HG03045 (cell line): Measurements from ENCODE around the gene IL17REL.

Experiments used
- ATAC-seq: cut with Tn5 transposase; IDR thresholded peaks from one replicate; pipeline ENCODE4 v1.9.1; 2021; ENCODE audit warnings: mild to moderate bottlenecking, moderate library complexity; ENCODE audit not compliant: unreplicated experiment

The IL17REL gene

DNA sequence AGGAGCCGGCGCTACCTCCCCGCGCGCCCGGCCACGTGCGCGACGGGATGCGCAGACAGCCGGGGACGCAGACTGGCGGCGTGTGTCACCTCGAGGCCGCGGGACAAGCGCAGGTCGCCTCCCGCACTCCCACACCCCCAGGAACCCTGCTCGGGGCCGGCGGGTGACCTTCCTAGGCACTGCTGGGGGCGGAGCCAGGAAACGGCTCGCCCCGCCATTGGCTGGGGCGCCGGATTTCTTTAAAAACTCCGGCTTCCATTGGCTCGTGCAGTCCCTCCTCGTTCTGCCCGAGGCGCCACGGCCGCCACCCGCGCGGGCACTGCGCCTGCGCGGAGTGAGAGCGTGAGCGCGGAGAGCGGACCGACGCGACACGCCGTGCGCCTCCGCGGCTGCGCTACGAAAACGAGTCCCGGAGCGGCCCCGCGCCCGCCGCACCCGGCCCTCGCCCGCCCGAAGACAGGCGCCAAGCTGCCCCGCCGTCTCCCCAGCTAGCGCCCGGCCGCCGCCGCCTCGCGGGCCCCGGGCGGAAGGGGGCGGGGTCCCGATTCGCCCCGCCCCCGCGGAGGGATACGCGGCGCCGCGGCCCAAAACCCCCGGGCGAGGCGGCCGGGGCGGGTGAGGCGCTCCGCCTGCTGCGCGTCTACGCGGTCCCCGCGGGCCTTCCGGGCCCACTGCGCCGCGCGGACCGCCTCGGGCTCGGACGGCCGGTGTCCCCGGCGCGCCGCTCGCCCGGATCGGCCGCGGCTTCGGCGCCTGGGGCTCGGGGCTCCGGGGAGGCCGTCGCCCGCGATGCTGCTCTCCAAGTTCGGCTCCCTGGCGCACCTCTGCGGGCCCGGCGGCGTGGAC is 52.2 kb downstream of the IL17REL start, which contains the start of gene PIM3:
TSS of gene PIM3 (plus strand) at position 614 of the 846 bp plus-strand sequence. CDS start at position 790, 176 bp downstream.
- peak; percentile 63 for ATAC-seq

DNA sequence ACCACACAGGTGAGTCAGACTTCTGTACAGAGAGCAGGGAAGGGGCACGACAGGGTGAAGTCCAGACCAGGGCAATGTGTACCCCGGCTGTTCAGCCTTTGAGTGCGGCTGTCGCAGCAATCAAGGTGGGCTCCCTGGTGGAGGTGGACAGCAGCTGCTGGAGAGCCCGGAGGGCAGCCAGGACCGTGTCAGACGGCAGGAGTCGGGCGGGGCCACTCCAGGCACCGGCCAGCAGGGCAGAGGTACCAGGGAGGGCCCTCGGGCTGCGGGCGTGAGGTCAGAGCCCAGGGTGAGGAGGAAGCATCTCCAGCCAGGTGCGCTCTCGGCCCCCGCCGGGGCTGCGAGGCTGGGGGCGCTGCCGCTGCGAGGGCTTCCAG is 52.8 kb downstream of the IL17REL start:
- peak; percentile 9 for ATAC-seq

DNA sequence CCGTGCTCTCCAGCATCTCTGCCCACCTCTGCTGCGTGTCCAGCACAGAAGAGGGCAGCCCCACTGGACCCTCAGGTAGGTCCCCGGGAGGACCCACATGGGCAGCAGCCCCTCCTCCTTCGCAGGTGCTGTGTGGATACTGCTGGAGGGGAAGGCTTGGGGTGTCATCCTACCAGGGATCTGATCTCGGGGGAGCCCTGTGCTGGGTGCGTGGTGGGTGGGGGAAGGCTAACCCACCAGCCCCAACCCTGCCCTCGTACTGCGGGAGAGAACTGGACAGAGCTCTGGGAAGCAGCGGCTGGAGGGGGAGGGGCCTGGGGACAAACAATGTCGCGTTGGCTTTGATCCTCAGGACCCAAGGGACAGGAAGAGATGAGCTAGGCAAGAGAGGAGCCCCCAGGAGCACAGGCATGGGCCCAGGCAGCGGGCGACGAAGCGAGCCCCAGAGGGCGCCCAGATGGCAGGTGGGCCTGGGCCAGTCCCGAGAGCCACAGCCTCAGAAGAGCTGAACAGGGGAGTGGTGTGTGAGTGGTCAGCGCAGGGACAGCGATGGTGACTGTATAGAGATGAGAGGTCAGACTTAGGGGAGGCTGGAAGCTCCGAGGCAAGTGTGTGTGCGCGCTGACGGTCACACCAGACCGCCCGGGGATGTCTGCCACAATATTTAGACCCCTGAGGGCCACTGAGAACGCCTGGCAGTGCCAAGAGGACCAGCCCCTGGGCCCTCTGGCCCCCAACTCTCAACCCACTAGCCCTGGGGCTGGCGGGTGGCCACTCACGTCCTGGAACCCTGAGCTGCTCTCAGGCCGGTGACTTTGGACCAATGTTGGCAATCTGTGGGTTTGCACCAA is 53.4 kb downstream of the IL17REL start:
- no peak for ATAC-seq

DNA sequence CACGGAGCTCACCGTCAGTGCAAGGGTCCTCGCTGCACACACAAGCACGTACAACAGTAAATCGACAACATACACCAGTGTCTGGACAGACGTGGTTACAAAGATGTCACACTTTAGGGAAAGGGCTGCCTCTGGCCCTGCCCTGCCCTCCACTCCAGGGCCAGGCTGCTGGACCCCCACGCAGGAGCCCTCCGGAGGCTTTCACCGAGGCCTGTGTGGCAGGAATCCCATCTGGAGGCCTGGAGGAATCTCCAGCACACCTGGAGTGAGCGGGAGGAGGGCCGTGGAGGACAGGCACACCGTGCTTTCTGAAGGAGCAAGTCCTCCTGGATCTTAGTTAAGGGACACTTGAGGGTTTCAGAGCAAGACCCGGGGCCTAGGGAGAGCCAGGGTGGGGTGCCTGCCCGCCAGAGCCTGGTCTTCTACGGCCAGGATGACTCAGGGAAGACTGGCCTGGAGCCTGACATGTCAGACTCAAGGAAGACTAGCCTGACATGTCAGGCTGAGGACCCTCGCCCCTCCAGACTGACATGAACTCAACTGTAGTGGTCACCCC is 54.1 kb downstream of the IL17REL start:
- no peak for ATAC-seq

DNA sequence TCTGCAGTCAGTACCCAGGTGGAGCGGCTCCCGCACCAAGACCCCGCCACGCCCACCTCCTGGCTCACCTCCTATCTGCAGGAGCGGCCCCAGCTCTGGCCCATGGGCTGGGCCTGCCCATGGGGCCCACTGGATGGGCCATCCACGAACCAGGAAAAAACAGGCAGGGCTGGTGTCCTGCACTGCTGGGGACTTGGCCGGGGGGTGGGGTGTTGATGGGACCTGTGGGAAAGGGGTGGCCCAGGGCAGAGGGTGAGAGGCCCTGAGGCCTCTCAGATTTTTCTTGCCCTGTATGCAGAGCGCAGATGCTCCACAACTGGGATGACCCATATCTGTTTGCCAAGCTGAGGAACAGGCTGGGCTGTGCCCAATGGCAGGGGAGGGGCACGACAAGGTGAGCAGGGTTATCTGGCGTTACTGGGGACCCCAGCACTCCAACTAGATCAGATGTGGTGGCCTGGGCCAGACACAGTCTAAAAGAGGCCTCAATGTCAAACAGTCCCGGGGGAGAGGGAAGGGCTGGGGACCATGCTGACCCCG is 54.7 kb downstream of the IL17REL start:
- ATAC-seq, result no peak

DNA sequence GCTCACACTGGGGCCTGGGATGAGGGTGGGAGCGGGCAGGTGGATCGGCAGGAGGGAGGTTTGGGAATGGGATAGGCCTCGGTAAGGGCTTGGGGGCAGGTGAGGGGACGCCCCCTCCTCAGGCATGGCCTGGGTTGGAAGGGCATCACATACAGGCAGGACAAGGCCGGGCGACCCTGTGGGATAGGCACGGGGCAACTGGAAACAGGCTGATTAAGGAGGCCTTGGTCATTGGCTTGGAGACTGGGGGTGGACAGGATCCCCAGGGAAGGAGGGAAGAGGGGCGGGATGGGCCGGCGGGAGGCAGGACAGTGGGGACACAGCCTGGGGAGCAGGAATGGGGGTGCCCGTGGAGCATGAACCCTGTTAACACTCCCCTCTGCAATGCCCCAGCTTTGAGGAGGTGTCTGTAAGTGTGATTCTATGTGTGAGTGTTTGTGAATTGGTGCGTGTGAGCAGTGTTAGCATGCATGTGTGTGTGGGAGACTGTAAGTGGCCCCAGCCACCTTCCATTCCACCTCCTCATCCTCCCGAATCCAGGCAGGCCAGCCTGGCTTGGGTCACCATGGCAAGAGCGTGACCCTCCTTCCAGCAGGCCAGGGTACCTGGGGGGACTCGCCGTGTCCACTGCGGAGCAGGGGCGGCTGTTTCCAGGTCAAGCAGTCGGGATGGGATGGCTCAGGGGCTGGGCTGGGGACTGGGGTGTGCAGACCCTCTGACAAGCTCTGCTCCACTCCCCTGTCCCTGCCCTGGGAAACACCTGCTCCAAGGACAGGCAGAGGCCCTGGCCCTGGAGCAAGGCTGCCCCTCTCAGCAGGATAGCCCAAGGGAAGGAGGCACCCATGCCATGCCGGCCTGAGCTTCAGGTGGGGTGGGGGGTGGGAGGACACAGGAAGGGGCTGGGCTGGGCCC is 55.4 kb downstream of the IL17REL start:
- no peak for ATAC-seq

DNA sequence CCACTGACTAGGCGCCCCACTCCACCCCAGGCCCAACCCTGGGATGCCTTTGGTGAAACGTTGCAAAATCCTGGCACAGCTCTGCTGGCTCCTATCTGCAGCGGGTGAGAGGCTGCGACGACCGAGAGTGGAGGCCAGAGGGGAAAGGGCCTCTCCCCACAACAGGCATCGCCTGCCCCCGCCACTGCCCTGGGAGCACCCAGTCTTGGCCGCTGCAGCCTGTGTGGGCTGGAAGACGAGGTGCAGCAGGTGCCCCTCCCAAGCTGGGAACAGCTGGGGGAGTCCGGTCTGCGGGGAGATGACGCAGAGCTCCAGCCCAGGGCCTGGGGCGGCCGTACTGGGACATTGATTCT is 56.2 kb downstream of the IL17REL start:
- no peak for ATAC-seq

DNA sequence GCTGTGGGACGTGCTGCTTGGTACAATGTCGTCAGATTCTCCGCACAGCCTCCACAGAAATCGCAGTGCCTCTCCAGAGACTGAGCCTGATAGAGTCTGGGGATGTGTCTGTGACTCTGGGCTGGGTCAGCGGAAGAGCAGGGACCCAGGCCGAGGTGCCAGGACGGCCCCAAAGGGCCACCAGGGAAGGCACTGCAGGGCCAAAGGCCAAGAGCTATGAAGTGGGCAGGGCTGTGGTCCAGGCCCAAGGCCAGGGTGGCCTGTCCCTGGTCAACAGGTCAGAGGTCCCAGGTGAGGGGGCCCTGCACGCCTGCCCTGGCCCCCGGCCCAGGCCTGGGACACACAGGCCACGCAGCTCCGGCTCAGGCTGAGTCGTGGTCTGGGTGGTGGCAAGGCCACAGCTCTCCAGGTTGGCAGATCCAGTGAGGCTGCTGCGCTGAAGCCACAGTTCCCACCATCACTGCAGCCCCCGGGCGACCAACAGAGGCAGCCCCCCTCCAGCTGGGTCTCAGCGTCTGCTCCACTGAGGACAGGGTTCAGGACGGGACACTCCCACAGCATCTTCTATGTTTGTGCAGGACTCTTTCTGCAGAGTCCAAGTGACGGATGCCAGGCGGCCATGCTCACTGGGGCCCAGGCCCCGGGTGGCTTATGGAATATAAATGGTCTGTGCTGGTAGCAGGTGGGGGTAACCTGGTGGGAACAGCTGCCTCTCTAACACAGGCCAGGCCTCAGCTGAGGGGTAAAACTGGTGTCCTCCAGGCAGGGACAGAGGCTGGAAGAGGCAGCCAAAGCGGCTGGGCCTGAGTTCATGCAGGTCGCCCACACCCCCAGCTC is 56.8 kb downstream of the IL17REL start:
- no peak for ATAC-seq

DNA sequence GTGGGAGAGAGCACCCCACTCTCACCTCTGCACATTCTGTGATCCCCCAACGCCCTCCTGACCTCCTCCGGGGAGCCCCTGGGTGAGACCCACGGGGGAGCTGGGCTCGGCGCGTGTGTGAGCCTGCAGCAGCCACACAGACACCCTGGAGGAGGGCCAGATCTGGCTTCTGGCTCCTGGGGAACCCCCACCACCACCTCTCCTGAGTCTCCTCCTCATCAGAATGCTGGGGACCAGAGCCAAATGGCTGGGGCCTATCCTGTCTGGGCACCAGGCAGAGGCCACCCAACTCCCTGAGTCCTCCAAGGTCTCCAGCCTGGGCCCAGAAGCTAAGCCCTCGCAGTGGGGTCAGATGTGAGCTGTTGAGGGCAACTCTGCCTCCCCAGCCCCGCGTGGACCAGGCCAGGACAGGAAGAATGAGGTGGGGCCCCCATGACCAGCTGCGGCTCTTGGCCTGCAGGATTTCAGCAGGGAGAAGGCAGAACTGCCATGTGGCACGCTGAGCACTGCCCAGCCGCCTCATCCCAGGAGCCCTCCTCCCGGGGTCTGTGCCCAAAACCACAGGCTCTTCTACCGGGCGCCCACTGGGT is 57.5 kb downstream of the IL17REL start:
- no peak for ATAC-seq

DNA sequence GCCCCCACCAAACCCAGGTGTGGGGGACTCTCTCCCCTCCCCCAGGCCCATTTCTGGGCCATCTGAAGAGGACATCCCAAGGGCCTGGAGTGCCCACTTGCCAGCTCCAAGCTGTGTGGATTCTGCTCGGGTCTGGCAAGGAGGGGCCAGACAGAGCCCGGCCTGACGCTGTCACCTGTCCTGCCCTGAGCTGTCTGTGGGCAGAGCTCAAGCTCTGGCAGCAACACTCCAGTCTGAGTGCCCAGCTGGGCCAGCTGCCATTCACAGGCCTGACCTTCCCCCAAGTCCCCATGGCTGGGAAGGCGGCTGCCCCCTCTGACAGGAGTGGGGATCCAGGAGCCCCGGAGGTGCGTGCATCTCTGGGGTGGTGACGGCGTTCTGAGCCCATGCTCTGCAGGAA is 58.2 kb downstream of the IL17REL start:
- no peak for ATAC-seq

DNA sequence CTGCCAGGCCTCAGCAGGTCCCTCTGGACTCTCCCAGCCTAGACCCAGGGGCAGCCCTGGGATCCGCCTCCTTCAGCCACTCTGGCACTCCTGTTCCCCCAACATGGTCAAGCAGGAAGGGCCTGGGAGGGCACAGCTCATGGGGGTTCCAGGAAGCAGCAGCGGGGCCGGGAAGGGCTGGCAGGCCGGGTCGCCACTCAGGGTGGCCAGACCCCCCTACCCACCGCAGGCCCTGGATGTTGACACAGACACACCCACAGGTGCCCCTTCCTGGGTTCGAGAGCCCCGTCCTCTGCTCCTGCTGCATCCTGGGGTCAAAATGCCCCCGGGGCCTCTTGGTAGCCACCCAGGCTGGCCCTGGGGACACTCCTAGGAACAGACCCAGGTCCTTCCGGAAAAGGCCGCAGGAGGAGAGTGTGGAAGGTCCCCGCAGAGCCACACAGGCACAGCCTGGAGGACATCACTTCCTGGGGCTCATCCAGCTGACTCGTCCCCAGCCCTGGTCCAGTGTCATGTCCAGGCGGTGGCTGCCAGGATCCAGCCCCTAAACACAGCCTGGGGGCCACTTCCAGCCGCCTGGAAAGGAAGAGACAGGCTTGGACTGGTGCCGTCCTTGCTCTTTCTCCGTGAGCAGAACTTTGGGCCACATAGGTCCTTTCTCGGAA is 58.8 kb downstream of the IL17REL start:
- no peak for ATAC-seq

DNA sequence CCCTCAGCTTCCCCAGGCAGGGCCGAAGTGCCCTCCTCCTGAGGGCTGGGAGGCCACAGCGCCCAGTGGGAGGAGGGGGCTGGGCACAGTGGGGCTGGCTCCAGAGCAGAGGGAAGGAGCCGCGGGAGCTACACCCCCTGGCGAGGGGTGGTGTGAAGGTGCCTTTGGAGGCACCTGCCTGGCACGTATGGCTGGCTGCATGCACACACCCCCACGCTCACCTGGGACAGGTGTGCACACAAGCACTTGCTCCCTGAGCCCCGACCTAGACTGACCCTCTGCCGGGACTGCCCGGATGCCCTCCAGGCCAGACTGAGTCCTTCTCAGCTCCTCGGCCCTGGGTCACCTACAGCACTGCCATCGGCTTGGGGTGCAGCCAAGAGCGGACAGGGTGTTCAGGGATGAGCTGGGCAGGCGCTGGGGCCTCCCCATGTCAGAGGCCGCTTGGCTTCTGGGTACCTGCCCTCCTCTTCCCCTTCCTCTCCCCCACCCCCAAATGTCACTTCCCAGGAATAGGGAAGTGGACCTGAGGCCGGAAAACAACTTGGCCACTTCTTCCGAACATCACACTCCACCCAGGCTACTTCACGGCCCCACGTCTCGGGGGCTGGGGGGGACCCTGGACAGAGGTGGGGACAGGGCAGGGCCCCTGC is 59.4 kb downstream of the IL17REL start:
- ATAC-seq, result no peak

DNA sequence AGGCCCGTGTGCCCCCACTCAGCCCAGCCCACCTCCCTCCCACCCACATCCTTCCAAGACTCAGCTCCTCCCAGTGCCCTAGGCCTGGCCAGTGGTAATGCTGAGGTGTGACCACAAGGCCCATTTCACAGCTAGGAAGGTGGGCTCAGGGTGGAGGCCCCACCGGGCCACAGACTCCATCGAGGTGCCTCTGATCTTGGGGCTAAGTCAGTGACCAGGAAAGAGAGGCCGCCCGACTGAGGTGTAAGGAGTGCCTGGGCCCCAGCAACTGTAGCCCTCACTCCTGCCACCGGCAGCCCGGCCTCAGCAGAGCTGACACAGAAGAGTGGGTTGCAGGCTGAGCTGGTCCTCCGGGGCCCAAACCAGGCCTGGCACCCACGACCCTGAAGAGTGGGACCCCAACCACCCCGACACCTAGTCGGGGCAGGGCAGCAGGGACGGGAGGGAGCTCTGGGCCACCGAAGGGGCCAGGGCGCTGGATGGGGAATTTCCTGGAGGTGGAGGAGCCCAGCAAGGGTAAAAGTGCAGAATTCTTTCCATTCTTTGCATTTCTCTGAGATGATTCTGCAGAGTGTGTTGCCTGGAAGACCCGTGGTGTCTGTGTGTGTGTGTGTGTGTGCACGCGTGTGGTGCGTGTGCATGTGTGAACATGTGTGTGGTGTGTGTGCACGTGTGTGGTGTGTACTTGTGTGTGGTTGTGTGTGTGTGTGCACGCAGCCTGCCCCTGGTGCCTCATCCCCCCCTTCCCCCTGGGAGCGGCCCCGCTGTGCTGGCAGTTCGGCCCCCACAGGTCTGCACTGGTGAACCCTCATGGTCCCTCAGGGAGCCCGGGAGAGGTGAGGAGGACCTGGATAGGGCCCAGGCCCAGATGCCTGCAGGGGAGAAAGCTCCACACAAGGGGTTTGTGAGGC is 60.3 kb downstream of the IL17REL start:
- no peak for ATAC-seq

DNA sequence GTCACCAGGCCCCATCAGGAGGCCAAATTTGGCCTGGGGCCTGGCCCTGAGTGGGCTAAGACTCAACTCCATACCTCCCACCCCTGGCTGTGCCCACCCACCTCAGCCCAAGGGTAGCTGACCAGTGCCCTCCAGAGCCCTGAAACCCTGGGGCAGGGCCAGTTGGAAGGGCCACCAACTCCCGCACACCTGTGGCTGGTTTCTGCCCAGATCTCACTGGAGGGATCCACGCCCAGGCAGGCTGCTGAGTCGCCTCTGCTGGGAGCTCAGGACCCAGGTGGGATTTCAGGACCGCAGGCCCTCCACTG is 60.9 kb downstream of the IL17REL start:
- no peak for ATAC-seq

DNA sequence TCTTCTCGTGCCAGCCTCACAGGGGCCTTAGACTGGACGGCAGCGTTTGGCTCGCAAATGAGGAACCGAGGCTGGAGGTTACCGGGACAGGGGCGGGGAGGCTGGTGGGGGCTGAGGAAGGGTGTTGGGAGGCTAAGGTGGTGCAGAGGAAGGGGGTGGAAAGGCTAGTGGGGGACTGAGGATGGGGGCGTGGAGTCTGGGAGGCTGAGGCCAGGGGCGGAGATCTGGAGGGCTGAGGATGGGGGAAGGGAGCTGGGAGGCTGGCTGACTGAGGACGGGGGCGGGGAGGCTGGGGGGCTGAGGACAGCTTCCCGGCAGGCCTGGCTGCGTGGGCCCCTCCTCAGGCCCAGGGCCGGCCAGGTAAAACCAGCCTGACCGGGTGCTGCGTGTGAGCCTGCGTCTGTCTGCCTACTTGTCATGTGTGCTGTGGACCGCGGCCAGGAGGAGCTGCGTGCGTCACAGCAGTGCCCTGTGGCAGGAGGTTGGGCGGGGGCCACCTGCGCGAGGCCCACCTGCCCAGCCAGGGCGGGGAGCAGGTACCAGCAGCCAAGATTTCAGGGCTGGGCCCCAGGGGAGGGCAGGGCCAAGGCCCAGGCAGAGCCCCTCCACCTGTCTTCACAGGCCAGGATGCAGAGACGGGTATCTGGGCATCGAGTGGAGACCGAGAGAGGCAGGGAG is 61.4 kb downstream of the IL17REL start:
- ATAC-seq, result no peak

DNA sequence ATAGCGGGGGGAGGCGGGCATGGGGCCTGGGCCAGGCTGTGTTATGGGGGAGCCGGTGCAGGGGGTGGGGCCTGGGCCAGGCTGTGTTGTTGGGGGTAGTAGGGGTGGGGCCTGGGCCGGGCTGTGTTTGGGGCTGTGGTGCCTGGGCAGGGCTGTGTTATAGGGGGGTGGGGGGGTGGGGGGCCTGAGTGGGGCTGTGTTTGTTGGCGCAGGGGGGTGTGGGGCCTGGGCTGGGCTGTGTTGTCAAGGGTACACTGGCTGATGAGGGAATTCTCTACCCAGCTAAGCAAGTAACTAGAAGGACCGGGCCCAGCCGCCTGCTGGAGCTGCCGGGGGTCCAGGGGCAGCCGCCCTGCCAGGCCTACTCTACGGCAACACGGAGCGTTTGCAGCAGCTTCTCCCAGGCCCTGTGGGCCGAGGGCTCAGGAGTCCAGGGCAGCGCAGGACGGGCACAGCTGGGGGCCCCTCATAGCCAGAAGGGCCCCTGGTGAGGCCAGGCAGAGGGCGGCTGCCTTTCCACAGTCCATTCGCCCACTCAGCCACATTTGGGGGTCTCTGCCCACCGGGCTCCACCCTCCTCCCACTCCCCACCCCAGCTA is 62.1 kb downstream of the IL17REL start:
- no peak for ATAC-seq
